Stomach (tissue), 9 donors: ENCODE results near the gene ASB7. TPM values are rescaled to one million over a fixed set of nuclear protein-coding genes. Genes with fewer than 3 reads are reported as not detected.

Source experiments
- DNase-seq, 2 donors: peaks; one replicate each; pipeline versions ENCODE4 v3.0.0 to v3.0.0-alpha.2; 2013 to 2019
- H3K27ac ChIP-seq, 5 donors: fragments of 200-600 bp in 4 of 5; sonication (generic) in 4 of 5; one replicate each; pipeline ENCODE4 v1.5.1; 2013 to 2019; ENCODE audit warnings: mild to moderate bottlenecking in 1 of 5, moderate library complexity in 1 of 5
- H3K27me3 ChIP-seq, 3 donors: fragments of 200-600 bp; sonication (generic); one replicate each; pipeline ENCODE4 v1.5.1; 2017 to 2019; ENCODE audit warnings: mixed run types in 1 of 3
- H3K36me3 ChIP-seq, 4 donors: fragments of 200-600 bp; sonication (generic); 1 replicate in 3 of 4; 2 replicates in 1 of 4; pipeline ENCODE4 v1.5.1; 2016 to 2019
- H3K4me1 ChIP-seq, 4 donors: fragments of 200-600 bp; sonication (generic); one replicate each; pipeline ENCODE4 v1.5.1; 2016 to 2019
- H3K4me3 ChIP-seq, 4 donors: fragments of 200-600 bp; sonication (generic) in 3 of 4; one replicate each; pipeline ENCODE4 v1.5.1; 2016 to 2019; ENCODE audit warnings: mild to moderate bottlenecking in 1 of 4
- H3K9me3 ChIP-seq, 4 donors: fragments of 200-600 bp; sonication (generic); one replicate each; pipeline ENCODE4 v1.5.1; 2016 to 2019
- EP300 ChIP-seq: sonication (generic); formaldehyde crosslinking; IDR thresholded peaks from one replicate; pipeline ENCODE4 v1.6.1; 2017; ENCODE audit warnings: antibody characterized with exemption
- POLR2A ChIP-seq, 4 donors: fragments of 450-650 bp; IDR thresholded peaks; one replicate each; pipeline ENCODE4 v1.6.1; 2016; ENCODE audit warnings: antibody characterized with exemption in 4 of 4, control low read depth in 2 of 4, mild to moderate bottlenecking in 1 of 4, moderate library complexity in 1 of 4
- POLR2AphosphoS5 ChIP-seq, 3 donors: sonication (generic); formaldehyde crosslinking; IDR thresholded peaks; one replicate each; pipeline ENCODE4 v1.6.1; 2016; ENCODE audit warnings: antibody characterized with exemption in 3 of 3
- WGBS, 5 donors: extraction: QIAGEN DNeasy Blood & Tissue Kit in 3 of 5; methylation state at CpG; one replicate each; pipeline versions ENCODE4 v1.1.5 to v1.1.7; 2013 to 2018; 5-methylcytosine and 5-hydroxymethylcytosine counted together
- intact Hi-C: fragments of 100-400 bp; cut with DNase I; formaldehyde crosslinking; loops from one replicate; pipeline ENCODE4 v1.15.1; 2023; ENCODE audit warnings: low total_unique reads
- polyA plus RNA-seq, 3 donors: library from polyadenylated mRNA; stranded (reverse); fragments of 200-250 nt; gene quantifications; one replicate each; pipeline ENCODE4 v1.2.3, GENCODE V29; 2013
- total RNA-seq, 5 donors: library from RNA; depleted of rRNA; stranded (reverse); fragments of >200 nt; gene quantifications; one replicate each; pipeline versions ENCODE4 v1.1.0 to v1.2.3, GENCODE V29; 2014 to 2016
- TF ChIP-seq, protein P1 (sequence below), 7 experiments: fragments of 450-650 bp in 4 of 7; fragments of 200-600 bp in 3 of 7; sonication (generic) in 3 of 7; IDR thresholded peaks; one replicate each; pipeline ENCODE4 v1.5.1; 2016 to 2019; ENCODE audit warnings: antibody characterized with exemption in 7 of 7, control low read depth in 2 of 7, mild to moderate bottlenecking in 1 of 7
- donor health status: healthy with polysubstance abuse.
- donor health status: Bipolar disorder and iron deficiency.
- donor health status: healthy.

Gene ASB7
- total and polyA plus RNA-seq, 8 donors, result 2.8 to 73.9 (median 10.9) TPM

DNA sequence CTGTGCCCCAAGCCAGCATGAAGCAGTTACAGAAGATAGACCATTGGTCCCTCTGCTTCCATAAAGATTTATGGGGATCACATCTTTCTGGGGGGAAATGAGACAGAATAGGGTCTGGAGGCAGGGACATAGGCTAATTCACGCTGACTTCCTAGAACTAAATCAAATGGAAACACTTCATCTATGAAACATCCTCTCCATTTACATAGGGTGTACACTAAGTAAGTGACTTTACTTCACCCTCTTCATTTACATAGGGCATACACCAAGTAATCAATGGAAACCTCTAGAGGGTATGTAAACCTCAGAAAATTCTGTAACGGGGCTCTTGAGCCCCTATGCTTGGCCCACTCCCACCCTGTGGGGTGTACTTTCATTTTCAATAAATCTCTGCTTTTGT, 10.6 kb upstream of the ASB7 start:
- no peak for DNase-seq
- no peak overlapping the region for H3K27ac ChIP-seq
- peaks cover 0 to 13% (median 3%) of the 10 kb centered on the region in 4 donors for H3K9me3 ChIP-seq
- no peaks in the 10 kb centered on the region for H3K27me3 ChIP-seq
- H3K36me3 ChIP-seq, result no peaks in the 10 kb centered on the region
- TF ChIP-seq, protein P1, sequence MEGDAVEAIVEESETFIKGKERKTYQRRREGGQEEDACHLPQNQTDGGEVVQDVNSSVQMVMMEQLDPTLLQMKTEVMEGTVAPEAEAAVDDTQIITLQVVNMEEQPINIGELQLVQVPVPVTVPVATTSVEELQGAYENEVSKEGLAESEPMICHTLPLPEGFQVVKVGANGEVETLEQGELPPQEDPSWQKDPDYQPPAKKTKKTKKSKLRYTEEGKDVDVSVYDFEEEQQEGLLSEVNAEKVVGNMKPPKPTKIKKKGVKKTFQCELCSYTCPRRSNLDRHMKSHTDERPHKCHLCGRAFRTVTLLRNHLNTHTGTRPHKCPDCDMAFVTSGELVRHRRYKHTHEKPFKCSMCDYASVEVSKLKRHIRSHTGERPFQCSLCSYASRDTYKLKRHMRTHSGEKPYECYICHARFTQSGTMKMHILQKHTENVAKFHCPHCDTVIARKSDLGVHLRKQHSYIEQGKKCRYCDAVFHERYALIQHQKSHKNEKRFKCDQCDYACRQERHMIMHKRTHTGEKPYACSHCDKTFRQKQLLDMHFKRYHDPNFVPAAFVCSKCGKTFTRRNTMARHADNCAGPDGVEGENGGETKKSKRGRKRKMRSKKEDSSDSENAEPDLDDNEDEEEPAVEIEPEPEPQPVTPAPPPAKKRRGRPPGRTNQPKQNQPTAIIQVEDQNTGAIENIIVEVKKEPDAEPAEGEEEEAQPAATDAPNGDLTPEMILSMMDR (IDR thresholded peaks at IDR 0.05), result no peak
- TF ChIP-seq POLR2A (IDR thresholded peaks at IDR 0.05) (no peak), POLR2AphosphoS5 (IDR thresholded peaks at IDR 0.05) (no peak), EP300 (no peak)
- intact Hi-C loops, result no loop called here
- H3K4me1 ChIP-seq, result peaks cover 0 to 11% (median 0%) of the 10 kb centered on the region in 4 donors
- H3K4me3 ChIP-seq, result no peak overlapping the region
- WGBS, 5 donors, result 49 to 91% (median 71%) methylated on average over 2 of the region's 2 CpGs

DNA sequence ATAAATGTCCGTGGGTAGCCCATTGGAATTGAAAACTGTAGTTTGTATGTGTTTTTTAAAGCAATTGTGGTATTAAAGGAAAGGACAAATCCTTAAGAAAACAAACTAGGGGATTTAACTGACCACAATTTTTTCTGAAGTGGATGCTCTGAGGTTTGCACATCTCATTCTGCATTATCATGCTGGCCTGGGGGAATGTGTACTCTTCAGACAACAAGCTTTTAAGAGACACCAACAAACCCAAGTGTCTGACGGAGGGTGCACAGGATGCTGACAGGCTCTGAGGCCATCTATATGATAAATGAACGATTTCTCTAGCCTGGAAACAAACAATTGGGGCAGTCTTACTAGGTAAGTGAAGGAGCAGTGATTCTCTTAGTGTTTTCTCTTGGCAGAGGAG, 9.5 kb upstream of the ASB7 start:
- no peak overlapping the region for H3K27ac ChIP-seq
- no peak for DNase-seq
- TF ChIP-seq, protein P1 (IDR thresholded peaks at IDR 0.05), result no peak
- TF ChIP-seq POLR2AphosphoS5 (IDR thresholded peaks at IDR 0.05) (no peak), EP300 (no peak)
- H3K9me3 ChIP-seq, result peaks cover 0 to 11% (median 3%) of the 10 kb centered on the region in 4 donors
- no peaks in the 10 kb centered on the region for H3K27me3 ChIP-seq
- peaks cover 0 to 22% (median 0%) of the 10 kb centered on the region in 4 donors for H3K4me1 ChIP-seq
- H3K36me3 ChIP-seq, result no peaks in the 10 kb centered on the region
- intact Hi-C loops, result no loop called here
- H3K4me3 ChIP-seq, result no peak overlapping the region
- WGBS, 5 donors, result 75 to 81% (median 76%) methylated on average over 3 of the region's 3 CpGs

DNA sequence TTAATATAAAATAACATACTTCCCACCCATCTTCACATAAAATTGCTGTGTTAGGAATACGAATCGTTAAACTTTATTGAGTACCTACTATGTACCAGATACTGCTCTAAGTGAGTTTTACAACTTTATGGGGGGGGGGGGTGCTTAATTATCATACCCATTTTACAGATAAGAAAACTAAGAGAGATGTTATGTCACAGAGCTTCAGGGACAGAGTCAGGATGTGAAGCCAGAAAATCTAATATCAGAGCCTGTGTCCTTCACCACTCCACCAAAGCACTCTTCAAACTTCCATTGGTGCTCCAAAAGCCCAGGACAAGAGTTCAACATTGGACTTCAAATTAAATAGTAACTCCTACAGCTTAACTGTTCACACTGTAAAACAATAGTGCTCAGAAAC, 9.0 kb upstream of the ASB7 start:
- TF ChIP-seq EP300 (no peak), POLR2A (IDR thresholded peaks at IDR 0.05) (no peak), POLR2AphosphoS5 (IDR thresholded peaks at IDR 0.05) (no peak)
- TF ChIP-seq, protein P1 (IDR thresholded peaks at IDR 0.05), result no peak
- no peak overlapping the region for H3K27ac ChIP-seq
- 90 to 99% (median 97%) methylated on average over 2 of the region's 2 CpGs for WGBS, 5 donors

DNA sequence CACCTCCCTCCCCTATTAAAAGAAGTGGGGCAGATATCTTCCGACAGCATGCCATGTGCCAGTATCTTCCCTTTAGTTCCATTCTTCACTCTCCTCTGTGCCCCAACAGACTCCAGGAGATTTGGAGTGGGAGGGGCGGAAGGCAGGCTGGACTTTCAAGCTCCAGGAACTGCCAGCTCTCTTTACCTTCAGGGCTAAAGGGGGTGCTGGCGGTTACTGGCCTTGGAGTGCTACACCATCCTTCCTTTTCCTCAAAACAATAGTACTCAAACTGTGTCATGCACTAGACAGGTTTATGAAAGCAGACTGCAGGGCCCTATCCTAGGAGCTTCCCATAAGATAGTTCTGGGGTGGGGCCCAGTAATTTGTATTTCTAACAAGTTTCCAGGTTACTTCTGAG, 6.4 kb upstream of the ASB7 start:
- Histone ChIP-seq H3K9me3 (no peaks in the 10 kb centered on the region), H3K36me3 (no peaks in the 10 kb centered on the region), H3K4me3 (no peak overlapping the region), H3K27ac (peak overlapping the region in 2 of 5 donors; percentile 50 to 51), H3K27me3 (no peaks in the 10 kb centered on the region), H3K4me1 (peaks cover 4 to 37% (median 9%) of the 10 kb centered on the region in 4 donors)
- 86 to 93% (median 90%) methylated on average over 3 of the region's 3 CpGs for WGBS, 5 donors
- DNase-seq, result no peak
- TF ChIP-seq POLR2A (IDR thresholded peaks at IDR 0.05) (no peak), EP300 (no peak)
- TF ChIP-seq, protein P1 (IDR thresholded peaks at IDR 0.05), result no peak
- intact Hi-C loops, result no loop called here

More for the DNA sequence above, 9.0 kb upstream of the ASB7 start:
- H3K4me1 ChIP-seq, result peaks cover 0 to 23% (median 0%) of the 10 kb centered on the region in 4 donors
- H3K4me3 ChIP-seq, result no peak overlapping the region
- H3K9me3 ChIP-seq, result peaks cover 0 to 9% (median 3%) of the 10 kb centered on the region in 4 donors
- intact Hi-C loops, result no loop called here
- DNase-seq, result no peak
- no peaks in the 10 kb centered on the region for H3K27me3 ChIP-seq
- H3K36me3 ChIP-seq, result no peaks in the 10 kb centered on the region
